Small intestine (tissue), 7 donors: Measurements from ENCODE around the gene LITAFD. TPM values are rescaled to one million over a fixed set of nuclear protein-coding genes. Genes with fewer than 3 reads are reported as not detected.
"Not testable (repeated sequence)": the region's sequence is repeated elsewhere in the genome, so short reads cannot be mapped to it uniquely, and the experiment has no call there.

Source experiments
- DNase-seq, 2 donors: peaks; one replicate each; pipeline versions ENCODE4 v3.0.0 to v3.0.0-alpha.2; 2013
- FAIRE-seq: peaks from 2 replicates; lab custom pipeline; 2012; peaks lifted over from hg19 to GRCh38; lab: Jason Lieb, UNC
- H3K27ac ChIP-seq, 3 donors: one replicate each; pipeline ENCODE4 v1.5.1; 2013; ENCODE audit warnings: low read length in 2 of 3, mild to moderate bottlenecking in 2 of 3, control low read depth in 1 of 3, inconsistent platforms in 1 of 3, low read depth in 1 of 3, moderate library complexity in 1 of 3
- H3K27me3 ChIP-seq, 3 donors: one replicate each; pipeline ENCODE4 v1.6.1; 2013; ENCODE audit warnings: low read length in 3 of 3, inconsistent platforms in 1 of 3; ENCODE audit not compliant: control insufficient read depth in 3 of 3, insufficient read depth in 3 of 3
- H3K36me3 ChIP-seq, 3 donors: one replicate each; pipeline ENCODE4 v1.6.1; 2013; ENCODE audit warnings: low read length in 3 of 3, inconsistent platforms in 1 of 3, low read depth in 1 of 3, mild to moderate bottlenecking in 1 of 3, moderate library complexity in 1 of 3; ENCODE audit not compliant: control insufficient read depth in 3 of 3, insufficient read depth in 2 of 3
- H3K4me1 ChIP-seq, 3 donors: one replicate each; pipeline ENCODE4 v1.6.1; 2013; ENCODE audit warnings: low read length in 2 of 3, inconsistent platforms in 1 of 3, low read depth in 1 of 3, mild to moderate bottlenecking in 1 of 3, moderate library complexity in 1 of 3; ENCODE audit not compliant: control insufficient read depth in 3 of 3, insufficient read depth in 2 of 3
- H3K4me3 ChIP-seq, 3 donors: one replicate each; pipeline ENCODE4 v1.5.1; 2013; ENCODE audit warnings: low read length in 3 of 3, control low read depth in 1 of 3, inconsistent platforms in 1 of 3, low read depth in 1 of 3, mild to moderate bottlenecking in 1 of 3, moderate library complexity in 1 of 3
- H3K9me3 ChIP-seq, 2 donors: one replicate each; pipeline ENCODE4 v1.6.1; 2013; ENCODE audit warnings: low read depth in 1 of 2, low read length in 1 of 2; ENCODE audit not compliant: control insufficient read depth in 2 of 2, insufficient read depth in 1 of 2
- WGBS, 3 donors: extraction: QIAGEN DNeasy Blood & Tissue Kit; methylation state at CpG; one replicate each; pipeline ENCODE4 v1.1.7; 2013; 5-methylcytosine and 5-hydroxymethylcytosine counted together
- polyA plus RNA-seq, 4 donors: library from polyadenylated mRNA; stranded (reverse) in 3 of 4; unstranded in 1 of 4; fragments of 200-250 nt in 3 of 4; fragments of 120-200 nt in 1 of 4; gene quantifications; one replicate each; pipeline versions ENCODE4 v1.2.1 to v1.2.3, GENCODE V29; 2013
- donor health status: healthy with polysubstance abuse.
- donor health status: control.
- donor health status: control.
- donor health status: Bipolar disorder and iron deficiency.
- donor health status: healthy.

The LITAFD gene
- polyA plus RNA-seq, 4 donors: 1.6 TPM; not detected in 3

DNA sequence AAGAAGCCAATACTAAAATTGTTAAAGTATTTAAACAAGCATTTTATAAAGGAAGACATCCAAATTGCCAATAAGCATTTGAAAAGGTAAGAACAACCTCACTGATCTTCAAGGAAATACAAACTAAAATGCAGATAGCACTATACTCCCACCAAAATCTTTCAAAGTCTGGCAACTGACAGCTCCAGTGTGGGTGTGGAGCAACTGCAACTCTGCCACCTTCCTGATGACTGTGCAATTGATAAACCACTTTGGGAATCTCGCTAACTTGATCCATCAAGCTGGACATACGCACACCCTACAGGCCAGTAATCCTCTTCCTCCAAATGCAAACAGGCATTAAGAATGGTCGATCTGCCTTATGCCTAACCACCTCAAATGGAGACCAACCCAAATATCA, 31.9 kb downstream of the LITAFD start:
- Histone ChIP-seq H3K27ac (no peak overlapping the region), H3K4me1 (peaks cover 0 to 34% (median 8%) of the 10 kb centered on the region in 3 donors), H3K9me3 (no peaks in the 10 kb centered on the region), H3K27me3 (no peaks in the 10 kb centered on the region), H3K36me3 (peaks cover 13 to 67% (median 16%) of the 10 kb centered on the region in 3 donors), H3K4me3 (no peak overlapping the region)
- DNase-seq (no peak), FAIRE-seq (no peak)
- WGBS, 3 donors: 90 to 92% (median 90%) methylated on average over 3 of the region's 3 CpGs

GRCh38 chr16:8915722-8916301, 33.7 kb downstream of the LITAFD start:
- no peak overlapping the region for H3K4me3 ChIP-seq
- H3K4me1 ChIP-seq: peaks cover 0 to 17% (median 4%) of the 10 kb centered on the region in 3 donors
- DNase-seq (peak in 1 of 2 donors; percentile 24), FAIRE-seq (no peak)
- H3K9me3 ChIP-seq: no peaks in the 10 kb centered on the region
- H3K36me3 ChIP-seq: peaks cover 18 to 66% (median 19%) of the 10 kb centered on the region in 3 donors
- no peak overlapping the region for H3K27ac ChIP-seq
- no peaks in the 10 kb centered on the region for H3K27me3 ChIP-seq
- WGBS, 3 donors: 32 to 73% (median 56%) methylated on average over 7 of the region's 7 CpGs

GRCh38 chr16:8916541-8917225, 34.5 kb downstream of the LITAFD start:
- no peak for FAIRE-seq
- Histone ChIP-seq H3K27ac (no peak overlapping the region), H3K36me3 (peaks cover 19 to 62% (median 21%) of the 10 kb centered on the region in 3 donors), H3K4me1 (peaks cover 0 to 9% (median 2%) of the 10 kb centered on the region in 3 donors), H3K9me3 (no peaks in the 10 kb centered on the region), H3K27me3 (no peaks in the 10 kb centered on the region), H3K4me3 (no peak overlapping the region)
- no peak for DNase-seq
- 81 to 85% (median 83%) methylated on average over 5 of the region's 5 CpGs for WGBS, 3 donors

GRCh38 chr16:8917336-8917735, 35.2 kb downstream of the LITAFD start:
- FAIRE-seq, H3K27me3 ChIP-seq, H3K4me1 ChIP-seq, H3K4me3 ChIP-seq, H3K27ac ChIP-seq, DNase-seq, H3K9me3 ChIP-seq: not testable (repeated sequence)
- H3K36me3 ChIP-seq: peaks cover 20 to 65% (median 22%) of the 10 kb centered on the region in 3 donors
- 84 to 92% (median 90%) methylated on average over 10 of the region's 10 CpGs for WGBS, 3 donors

GRCh38 chr16:8919089-8919933, 37.2 kb downstream of the LITAFD start:
- H3K27me3 ChIP-seq: no peaks in the 10 kb centered on the region
- 58 to 79% (median 69%) methylated on average over 18 of the region's 18 CpGs for WGBS, 3 donors
- H3K36me3 ChIP-seq: peaks cover 17 to 62% (median 18%) of the 10 kb centered on the region in 3 donors
- no peaks in the 10 kb centered on the region for H3K9me3 ChIP-seq
- DNase-seq (no peak), FAIRE-seq (no peak)
- H3K4me1 ChIP-seq: peaks cover 0 to 5% (median 5%) of the 10 kb centered on the region in 3 donors
- H3K4me3 ChIP-seq: no peak overlapping the region
- no peak overlapping the region for H3K27ac ChIP-seq

DNA sequence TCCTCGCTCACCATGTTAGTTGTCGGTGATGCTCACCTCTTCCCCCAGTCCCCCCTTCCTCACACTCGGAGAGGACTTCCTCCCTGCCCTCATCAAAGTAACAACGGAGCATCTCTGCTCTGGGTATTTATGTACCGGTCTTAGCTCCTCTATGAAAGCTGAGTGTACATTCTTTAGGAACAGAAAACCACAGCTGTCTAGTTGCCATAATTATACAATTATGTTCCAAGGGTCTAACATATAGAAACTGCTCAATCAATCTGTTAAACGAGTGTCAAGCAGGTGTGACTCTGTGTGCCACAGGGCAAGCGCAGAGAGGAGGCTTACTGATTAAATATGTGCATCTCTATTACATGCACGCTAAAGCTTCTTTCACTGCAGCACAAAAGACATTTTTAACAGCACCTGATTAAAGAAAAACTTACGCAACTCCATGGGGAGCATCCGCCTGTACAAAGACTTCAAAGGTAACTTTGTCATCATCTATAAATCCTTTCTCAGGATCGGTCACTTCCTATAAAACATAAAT, 37.8 kb downstream of the LITAFD start:
- Histone ChIP-seq H3K4me3 (no peak overlapping the region), H3K4me1 (peaks cover 0 to 10% (median 7%) of the 10 kb centered on the region in 3 donors), H3K9me3 (no peaks in the 10 kb centered on the region), H3K36me3 (peaks cover 11 to 56% (median 13%) of the 10 kb centered on the region in 3 donors), H3K27ac (no peak overlapping the region), H3K27me3 (no peaks in the 10 kb centered on the region)
- DNase-seq (no peak), FAIRE-seq (no peak)
- WGBS, 3 donors: 70 to 81% (median 74%) methylated on average over 11 of the region's 11 CpGs

- WGBS, 3 donors: 65 to 74% (median 71%) methylated on average over 6 of the region's 6 CpGs
- DNase-seq: no peak
- Histone ChIP-seq H3K4me1 (peaks cover 0 to 14% (median 7%) of the 10 kb centered on the region in 3 donors), H3K27ac (no peak overlapping the region), H3K9me3 (no peaks in the 10 kb centered on the region), H3K36me3 (peaks cover 11 to 60% (median 11%) of the 10 kb centered on the region in 3 donors), H3K4me3 (no peak overlapping the region), H3K27me3 (no peaks in the 10 kb centered on the region)
- no peak for FAIRE-seq
Observed at GRCh38 chr16:8920645-8921346, 38.6 kb downstream of the LITAFD start.
